ENCODE measurements around the gene RCOR2.

The RCOR2 gene

DNA sequence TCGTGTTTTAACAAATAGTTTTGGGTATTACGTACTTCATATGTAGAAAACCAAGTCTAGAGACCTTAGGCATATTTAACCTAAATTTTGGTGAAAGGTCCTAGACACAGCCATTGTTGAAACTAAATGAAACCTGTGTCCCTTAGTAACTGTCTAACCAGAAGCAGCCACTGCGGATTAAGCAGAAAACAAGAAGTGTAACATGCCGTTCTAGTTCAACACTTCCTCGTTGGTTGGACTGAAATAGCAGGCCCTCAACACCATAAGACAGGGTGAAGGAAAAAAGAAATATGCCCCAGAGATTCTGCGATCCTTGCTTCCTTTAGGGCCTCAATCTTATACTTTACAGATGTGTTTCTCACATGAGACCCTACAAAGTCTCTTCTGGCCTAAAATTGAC, 23.8 kb upstream of the RCOR2 start:
- Histone ChIP-seq H3K36me3 (ENCODE audit: control insufficient read depth, insufficient read depth, low read length) (no peaks in the 10 kb centered on the region; the same call in none of the 2 replicates), H3K4me3 (replicated peaks; ENCODE audit: low read depth, low read length) (no peak overlapping the region), H3K27me3 (replicated peaks; ENCODE audit: control insufficient read depth, insufficient read depth, low read length) (no peaks in the 10 kb centered on the region)
- DNase-seq (ENCODE audit: extremely low read depth, insufficient read length) = no peak
- TF ChIP-seq, protein P1, sequence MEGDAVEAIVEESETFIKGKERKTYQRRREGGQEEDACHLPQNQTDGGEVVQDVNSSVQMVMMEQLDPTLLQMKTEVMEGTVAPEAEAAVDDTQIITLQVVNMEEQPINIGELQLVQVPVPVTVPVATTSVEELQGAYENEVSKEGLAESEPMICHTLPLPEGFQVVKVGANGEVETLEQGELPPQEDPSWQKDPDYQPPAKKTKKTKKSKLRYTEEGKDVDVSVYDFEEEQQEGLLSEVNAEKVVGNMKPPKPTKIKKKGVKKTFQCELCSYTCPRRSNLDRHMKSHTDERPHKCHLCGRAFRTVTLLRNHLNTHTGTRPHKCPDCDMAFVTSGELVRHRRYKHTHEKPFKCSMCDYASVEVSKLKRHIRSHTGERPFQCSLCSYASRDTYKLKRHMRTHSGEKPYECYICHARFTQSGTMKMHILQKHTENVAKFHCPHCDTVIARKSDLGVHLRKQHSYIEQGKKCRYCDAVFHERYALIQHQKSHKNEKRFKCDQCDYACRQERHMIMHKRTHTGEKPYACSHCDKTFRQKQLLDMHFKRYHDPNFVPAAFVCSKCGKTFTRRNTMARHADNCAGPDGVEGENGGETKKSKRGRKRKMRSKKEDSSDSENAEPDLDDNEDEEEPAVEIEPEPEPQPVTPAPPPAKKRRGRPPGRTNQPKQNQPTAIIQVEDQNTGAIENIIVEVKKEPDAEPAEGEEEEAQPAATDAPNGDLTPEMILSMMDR (IDR thresholded peaks at IDR 0.05; ENCODE audit: insufficient read depth, low read length, poor library complexity, severe bottlenecking) = no peak

DNA sequence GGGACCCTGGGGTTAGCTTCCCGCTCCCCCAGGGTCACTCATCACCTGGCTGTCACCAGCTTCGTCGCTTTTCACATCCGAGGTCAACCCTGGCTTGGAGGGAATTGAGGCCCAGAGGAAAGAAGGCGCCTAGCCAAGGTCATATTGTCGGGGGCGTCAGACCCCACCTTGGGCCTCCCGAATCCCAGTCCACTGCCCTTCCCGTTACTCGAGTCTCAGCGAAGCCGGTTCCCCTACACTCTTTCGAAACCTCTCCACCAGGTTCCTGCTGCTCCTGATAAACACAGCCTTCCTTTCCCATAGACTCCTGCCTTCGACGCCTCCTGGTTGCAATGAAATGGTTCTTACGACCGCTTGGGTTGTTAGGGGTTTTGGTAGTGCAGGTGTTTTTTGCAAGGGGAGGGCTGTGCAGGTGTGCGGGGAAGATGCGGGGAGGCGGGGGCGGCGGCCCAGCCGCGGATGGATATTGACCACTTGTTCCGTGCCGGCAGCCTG, 22.5 kb upstream of the RCOR2 start:
- TF ChIP-seq, protein P1 (IDR thresholded peaks at IDR 0.05; ENCODE audit: insufficient read depth, low read length, poor library complexity, severe bottlenecking) = no peak
- peak; percentile 41 for DNase-seq (ENCODE audit: extremely low read depth, insufficient read length)
- H3K36me3 ChIP-seq (ENCODE audit: control insufficient read depth, insufficient read depth, low read length) = no peaks in the 10 kb centered on the region; the same call in none of the 2 replicates
- H3K4me3 ChIP-seq (replicated peaks; ENCODE audit: low read depth, low read length) = peak overlapping the region; percentile 99
- H3K27me3 ChIP-seq (replicated peaks; ENCODE audit: control insufficient read depth, insufficient read depth, low read length) = no peaks in the 10 kb centered on the region

DNA sequence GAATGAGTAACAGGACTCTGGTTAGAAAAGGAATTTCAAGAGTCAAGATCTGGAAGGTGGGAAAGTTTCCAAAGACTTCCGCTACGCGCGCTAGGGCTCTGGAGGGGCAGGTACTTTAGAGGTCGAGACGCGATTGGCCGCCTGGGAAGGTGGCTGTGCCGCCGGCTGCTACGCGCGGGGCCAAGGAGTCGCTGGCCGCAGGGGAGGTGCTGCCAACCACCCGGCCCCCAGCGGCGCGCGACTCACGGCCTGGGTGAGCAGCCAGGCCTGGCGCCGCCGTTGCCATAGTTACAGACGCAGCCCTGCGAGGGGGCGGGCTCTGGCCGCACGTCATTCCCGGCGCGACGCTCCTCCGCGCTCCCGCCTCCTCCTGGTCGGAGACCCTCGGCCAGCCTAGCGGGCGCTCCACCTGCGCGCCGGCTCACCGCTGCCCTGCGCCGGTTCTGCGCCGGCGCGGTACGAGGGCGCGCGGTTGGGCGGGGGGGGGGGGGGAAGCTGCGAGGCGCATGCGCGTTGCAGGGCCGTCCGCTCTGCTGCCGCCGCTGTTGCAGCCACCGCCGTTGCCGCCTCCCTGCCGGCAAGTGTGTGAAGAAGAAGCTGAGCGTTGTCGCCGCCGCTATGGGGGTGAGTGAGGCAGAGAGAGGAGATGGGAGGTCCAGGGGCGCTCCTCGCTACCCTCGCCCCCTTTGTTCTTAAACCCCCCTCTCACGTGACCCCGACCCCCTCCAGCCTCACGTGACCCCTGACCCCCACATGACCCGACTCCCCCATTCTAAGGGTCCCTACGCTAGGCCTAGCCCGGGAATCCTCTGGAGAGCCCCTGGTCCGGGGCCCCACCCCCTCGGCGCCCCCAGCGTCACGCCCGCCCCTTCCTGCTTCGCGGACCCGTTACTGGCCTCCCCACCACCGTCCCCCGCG, 21.8 kb upstream of the RCOR2 start, which contains the start of gene NAA40:
Gene NAA40, plus strand, starts transcription at position 524 of the 918 bp plus-strand sequence. Its CDS starts 95 bp downstream, at position 619.
- peak within 1 kb of the TSS; percentile 99 for H3K4me3 ChIP-seq (replicated peaks; ENCODE audit: low read depth, low read length)
- DNase-seq (ENCODE audit: extremely low read depth, insufficient read length) = peak; percentile 99
- no peaks in the 10 kb centered on the region; the same call in 1 of the 2 replicates for H3K36me3 ChIP-seq (ENCODE audit: control insufficient read depth, insufficient read depth, low read length)
- TF ChIP-seq, protein P1 (IDR thresholded peaks at IDR 0.05; ENCODE audit: insufficient read depth, low read length, poor library complexity, severe bottlenecking) = no peak
- no peaks in the 10 kb centered on the region for H3K27me3 ChIP-seq (replicated peaks; ENCODE audit: control insufficient read depth, insufficient read depth, low read length)

DNA sequence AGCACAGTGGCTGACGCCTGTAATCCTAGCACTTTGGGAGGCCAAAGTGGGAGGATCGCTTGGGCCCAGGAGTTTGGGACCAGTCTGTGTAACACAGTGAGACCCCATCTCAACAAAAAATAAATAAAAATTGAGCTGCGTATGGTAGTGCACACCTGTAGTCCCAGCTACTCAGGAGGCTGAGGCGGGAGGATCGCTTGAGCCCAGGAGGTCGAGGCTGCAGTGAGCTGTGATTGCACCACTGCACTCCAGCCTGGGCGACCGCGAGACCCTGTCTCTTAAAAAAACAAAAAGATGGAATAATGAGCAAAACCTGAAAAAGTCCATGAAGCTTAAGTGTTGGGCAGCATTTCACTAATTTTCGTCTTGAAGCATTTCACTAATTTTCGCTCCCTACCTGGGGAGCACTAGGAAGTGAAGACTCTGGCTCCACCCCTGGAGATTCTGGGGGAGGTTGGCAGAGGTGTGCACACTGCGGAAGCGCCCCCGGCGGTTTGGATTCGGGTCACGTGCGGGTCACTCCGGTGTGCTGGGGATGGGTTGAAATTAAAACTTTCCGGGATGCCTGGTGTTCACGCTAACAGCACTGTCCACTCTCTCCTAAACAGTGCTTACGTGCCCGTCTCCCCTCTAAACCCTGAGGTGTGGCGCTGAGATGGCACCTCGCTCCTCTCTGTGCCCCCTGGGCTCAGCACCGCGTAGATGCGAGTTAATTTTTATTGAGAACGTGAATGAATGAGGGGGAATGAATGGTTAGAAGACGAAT, 20.9 kb upstream of the RCOR2 start:
- Histone ChIP-seq H3K27me3 (replicated peaks; ENCODE audit: control insufficient read depth, insufficient read depth, low read length) (no peaks in the 10 kb centered on the region), H3K36me3 (ENCODE audit: control insufficient read depth, insufficient read depth, low read length) (no peaks in the 10 kb centered on the region; the same call in 1 of the 2 replicates), H3K4me3 (replicated peaks; ENCODE audit: low read depth, low read length) (peak overlapping the region; percentile 78)
- TF ChIP-seq, protein P1 (IDR thresholded peaks at IDR 0.05; ENCODE audit: insufficient read depth, low read length, poor library complexity, severe bottlenecking) = peak; percentile 14
- DNase-seq (ENCODE audit: extremely low read depth, insufficient read length) = no peak

DNA sequence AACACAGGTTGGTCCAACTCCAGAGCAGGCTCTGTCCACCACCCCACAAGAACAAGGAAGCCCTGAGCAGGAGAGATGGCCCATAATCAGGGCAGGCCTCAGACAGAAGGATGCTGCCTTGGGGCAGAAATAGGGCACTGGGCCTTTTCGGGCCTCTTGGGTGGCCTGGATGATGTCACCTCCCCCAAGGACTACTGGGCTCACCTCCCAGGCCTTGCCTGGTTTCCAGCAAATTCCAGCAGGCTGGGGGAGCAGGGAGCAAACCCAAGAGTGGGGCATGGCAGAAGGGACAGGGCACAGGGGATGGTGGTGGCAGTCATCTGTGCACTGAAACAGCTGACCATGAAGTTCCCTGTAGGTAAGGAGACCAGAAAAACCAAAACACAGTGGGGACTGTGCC, 16.5 kb upstream of the RCOR2 start:
- TF ChIP-seq, protein P1 (IDR thresholded peaks at IDR 0.05; ENCODE audit: insufficient read depth, low read length, poor library complexity, severe bottlenecking) = no peak
- Histone ChIP-seq H3K27me3 (replicated peaks; ENCODE audit: control insufficient read depth, insufficient read depth, low read length) (no peaks in the 10 kb centered on the region; the same call in 1 of the 2 replicates), H3K4me3 (replicated peaks; ENCODE audit: low read depth, low read length) (no peak overlapping the region), H3K36me3 (ENCODE audit: control insufficient read depth, insufficient read depth, low read length) (no peaks in the 10 kb centered on the region)
- DNase-seq (ENCODE audit: extremely low read depth, insufficient read length) = no peak
